H9 (cell line): ENCODE measurements around the gene ATP8B4. TPM values are rescaled to one million over a fixed set of nuclear protein-coding genes. Genes with fewer than 3 reads are reported as not detected.

ENCODE experiments used
- DNase-seq: peaks from one replicate; pipeline ENCODE4 v3.0.0-alpha.2; 2017
- H2AFZ ChIP-seq: one replicate; pipeline ENCODE4 v1.6.1; 2013; ENCODE audit warnings: mild to moderate bottlenecking, low read length, control low read depth, moderate library complexity
- H2AK5ac ChIP-seq: 2 replicates; pipeline ENCODE4 v1.6.1; 2013; ENCODE audit warnings: low read length, control low read depth, mixed read lengths; ENCODE audit not compliant: insufficient read length
- H2BK120ac ChIP-seq: one replicate; pipeline ENCODE4 v1.6.1; 2013; ENCODE audit warnings: low read depth, mild to moderate bottlenecking, low read length, control low read depth, inconsistent platforms; ENCODE audit not compliant: poor library complexity, severe bottlenecking
- H2BK12ac ChIP-seq: 2 replicates; pipeline ENCODE4 v1.6.1; 2013; ENCODE audit warnings: low read length, control low read depth, mixed read lengths, low read depth; ENCODE audit not compliant: insufficient read length
- H2BK15ac ChIP-seq: 2 replicates; pipeline ENCODE4 v1.6.1; 2013; ENCODE audit warnings: low read depth, low read length, control low read depth
- H2BK20ac ChIP-seq: one replicate; pipeline ENCODE4 v1.6.1; 2013; ENCODE audit warnings: low read depth, mild to moderate bottlenecking, low read length, control low read depth, inconsistent platforms; ENCODE audit not compliant: poor library complexity, severe bottlenecking
- H2BK5ac ChIP-seq: 2 replicates; pipeline ENCODE4 v1.6.1; 2013; ENCODE audit warnings: low read length, control low read depth, mixed read lengths; ENCODE audit not compliant: insufficient read length
- H3K14ac ChIP-seq: 2 replicates; pipeline ENCODE4 v1.6.1; 2013; ENCODE audit warnings: low read length, control low read depth; ENCODE audit not compliant: insufficient read depth
- H3K18ac ChIP-seq: 2 replicates; pipeline ENCODE4 v1.6.1; 2013; ENCODE audit warnings: low read depth, mild to moderate bottlenecking, mixed read lengths, low read length, control low read depth; ENCODE audit not compliant: insufficient read length
- H3K23ac ChIP-seq: 2 replicates; pipeline ENCODE4 v1.6.1; 2013; ENCODE audit warnings: low read length, control low read depth, mixed read lengths, low read depth; ENCODE audit not compliant: insufficient read length
- H3K23me2 ChIP-seq: 2 replicates; pipeline ENCODE4 v1.6.1; 2013; ENCODE audit warnings: low read depth, mild to moderate bottlenecking, mixed read lengths, low read length, control low read depth; ENCODE audit not compliant: insufficient read length, poor library complexity, severe bottlenecking
- H3K27ac ChIP-seq: 2 replicates; pipeline ENCODE4 v1.5.1; 2013; ENCODE audit warnings: low read length, control low read depth, mixed read lengths, low read depth; ENCODE audit not compliant: insufficient read length
- H3K27me3 ChIP-seq: 2 replicates; pipeline ENCODE4 v1.6.1; 2013; ENCODE audit warnings: low read length, control low read depth, inconsistent platforms; ENCODE audit not compliant: insufficient read depth
- H3K4ac ChIP-seq: 2 replicates; pipeline ENCODE4 v1.6.1; 2013; ENCODE audit warnings: low read depth, mild to moderate bottlenecking, control low read depth, inconsistent platforms, low read length, moderate library complexity
- H3K4me1 ChIP-seq: 2 replicates; pipeline ENCODE4 v1.6.1; 2013; ENCODE audit warnings: low read length, control low read depth, inconsistent platforms; ENCODE audit not compliant: insufficient read depth
- H3K4me2 ChIP-seq: 2 replicates; pipeline ENCODE4 v1.6.1; 2013; ENCODE audit warnings: low read length, control low read depth, mixed read lengths; ENCODE audit not compliant: insufficient read length, insufficient read depth
- H3K56ac ChIP-seq: 2 replicates; pipeline ENCODE4 v1.6.1; 2013; ENCODE audit warnings: low read depth, mild to moderate bottlenecking, mixed read lengths, low read length, control low read depth; ENCODE audit not compliant: insufficient read length
- H3K79me1 ChIP-seq: 2 replicates; pipeline ENCODE4 v1.6.1; 2013; ENCODE audit warnings: low read depth, mild to moderate bottlenecking, moderate library complexity, low read length, control low read depth, inconsistent platforms; ENCODE audit not compliant: insufficient read depth, poor library complexity, severe bottlenecking
- H3K79me2 ChIP-seq: 2 replicates; pipeline ENCODE4 v1.6.1; 2013; ENCODE audit warnings: low read length, control low read depth, inconsistent platforms; ENCODE audit not compliant: insufficient read depth
- H3K9ac ChIP-seq: 2 replicates; pipeline ENCODE4 v1.6.1; 2013; ENCODE audit warnings: low read length, control low read depth, mixed read lengths; ENCODE audit not compliant: insufficient read length; ENCODE audit errors: extremely low read depth
- H3K9me3 ChIP-seq: one replicate; pipeline ENCODE4 v1.6.1; 2013; ENCODE audit warnings: low read depth, low read length, inconsistent platforms; ENCODE audit not compliant: control insufficient read depth
- H3T11ph ChIP-seq: one replicate; pipeline ENCODE4 v1.6.1; 2013; ENCODE audit warnings: mild to moderate bottlenecking, low read length, control low read depth, inconsistent platforms
- H4K20me1 ChIP-seq: one replicate; pipeline ENCODE4 v1.6.1; 2013; ENCODE audit not compliant: control insufficient read depth, insufficient read length, insufficient read depth
- H4K5ac ChIP-seq: 2 replicates; pipeline ENCODE4 v1.6.1; 2013; ENCODE audit warnings: low read depth, mild to moderate bottlenecking, mixed read lengths, low read length, control low read depth; ENCODE audit not compliant: insufficient read length
- H4K8ac ChIP-seq: replicated peaks from 2 replicates; pipeline ENCODE4 v1.6.1; 2013; ENCODE audit warnings: low read length, control low read depth, mixed read lengths, low read depth; ENCODE audit not compliant: insufficient read length
- H4K91ac ChIP-seq: 2 replicates; pipeline ENCODE4 v1.6.1; 2013; ENCODE audit warnings: low read depth, mild to moderate bottlenecking, moderate library complexity, mixed read lengths, low read length, control low read depth; ENCODE audit not compliant: insufficient read length
- H3K27ac Mint-ChIP-seq, 3 experiments: 2 replicates in 2 of 3; 3 replicates in 1 of 3; pipeline ENCODE4 v1.8.0; 2020 to 2021; ENCODE audit warnings: mixed read lengths in 3 of 3, mild to moderate bottlenecking in 1 of 3, moderate library complexity in 1 of 3
- H3K27me3 Mint-ChIP-seq: 2 replicates; pipeline ENCODE4 v1.8.0; 2021; ENCODE audit warnings: low read depth, mild to moderate bottlenecking, moderate library complexity, mixed read lengths
- H3K36me3 Mint-ChIP-seq, 3 experiments: 2 replicates in 2 of 3; 3 replicates in 1 of 3; pipeline ENCODE4 v1.8.0; 2020 to 2021; ENCODE audit warnings: low read depth in 3 of 3, mixed read lengths in 3 of 3; ENCODE audit not compliant: insufficient read depth in 1 of 3
- H3K4me1 Mint-ChIP-seq, 2 experiments: 2 replicates each; pipeline ENCODE4 v1.8.0; 2020; ENCODE audit warnings: mixed read lengths in 2 of 2
- H3K4me3 Mint-ChIP-seq, 2 experiments: 2 replicates in 1 of 2; 3 replicates in 1 of 2; pipeline ENCODE4 v1.8.0; 2020 to 2021; ENCODE audit warnings: mild to moderate bottlenecking in 2 of 2, mixed read lengths in 2 of 2, moderate library complexity in 1 of 2
- H3K9me3 Mint-ChIP-seq, 2 experiments: 2 replicates in 1 of 2; 3 replicates in 1 of 2; pipeline ENCODE4 v1.8.0; 2020; ENCODE audit warnings: mild to moderate bottlenecking in 2 of 2, mixed read lengths in 2 of 2, moderate library complexity in 1 of 2
- WGBS: extraction: QIAGEN DNeasy Blood & Tissue Kit; methylation state at CpG from one replicate; pipeline ENCODE4 v1.1.7; 2013; ENCODE audit warnings: missing lambda C conversion rate, low lambda C conversion rate, mixed read lengths; ENCODE audit not compliant: insufficient read length; ENCODE audit errors: extremely low coverage; 5-methylcytosine and 5-hydroxymethylcytosine counted together
- total RNA-seq: library from RNA; stranded (reverse); gene quantifications from 2 replicates; pipeline ENCODE4 v1.2.1, GENCODE V29; 2021
- TF ChIP-seq, protein P1 (sequence below): fragments of 200-600 bp; sonication (generic); conservative IDR thresholded peaks from 3 replicates; pipeline ENCODE4 v1.8.0; 2021; ENCODE audit warnings: antibody characterized with exemption, mild to moderate bottlenecking

ATP8B4 gene
- total RNA-seq, 1 experiment from 2014 or later, result 0.52 TPM

DNA sequence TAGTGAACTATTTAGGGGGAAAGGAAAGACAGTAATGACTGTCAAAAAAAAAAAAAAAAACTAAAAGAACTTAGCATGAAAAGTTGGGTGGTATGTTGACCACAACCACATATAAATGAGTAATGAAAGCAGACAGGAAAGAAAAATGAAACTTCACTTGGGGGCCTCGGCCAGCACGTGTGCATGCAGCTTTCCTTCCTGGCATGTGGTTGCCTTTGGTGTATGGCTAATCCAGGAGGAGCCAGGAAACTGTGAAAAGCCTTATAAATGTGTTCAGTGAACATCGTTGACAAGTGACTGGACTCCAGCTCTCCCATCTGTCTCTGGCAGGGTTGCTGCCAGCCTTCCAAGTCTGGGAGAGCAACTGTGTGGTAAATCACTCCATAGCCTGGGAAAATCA is 303.1 kb downstream of the ATP8B4 start:
- H3K9me3 Mint-ChIP-seq, result no peaks in the 10 kb centered on the region
- no peak for DNase-seq
- H2AK5ac ChIP-seq, result no peak overlapping the region

More for the DNA sequence above, 303.1 kb downstream of the ATP8B4 start:
- no peak overlapping the region for H2BK15ac ChIP-seq
- no peak overlapping the region for H2BK5ac ChIP-seq
- no peak overlapping the region for H3K4ac ChIP-seq
- no peak overlapping the region for H3K23ac ChIP-seq
- no peaks in the 10 kb centered on the region for H3K79me1 ChIP-seq
- Mint-ChIP-seq H3K4me1 (no peaks in the 10 kb centered on the region), H3K4me3 (no peak overlapping the region), H3K27me3 (no peaks in the 10 kb centered on the region), H3K36me3 (no peaks in the 10 kb centered on the region), H3K27ac (no peak overlapping the region)
- H2BK12ac ChIP-seq, result no peak overlapping the region
- no peak overlapping the region for H2AFZ ChIP-seq
- H2BK20ac ChIP-seq, result no peak overlapping the region
- H3T11ph ChIP-seq, result no peak overlapping the region
- H3K4me2 ChIP-seq, result no peak overlapping the region
- no peaks in the 10 kb centered on the region for H4K20me1 ChIP-seq
- no peaks in the 10 kb centered on the region for H3K23me2 ChIP-seq
- H3K56ac ChIP-seq, result no peak overlapping the region
- H3K18ac ChIP-seq, result no peak overlapping the region
- H3K14ac ChIP-seq, result no peak overlapping the region
- H4K91ac ChIP-seq, result no peak overlapping the region
- H4K5ac ChIP-seq, result no peak overlapping the region
- no peaks in the 10 kb centered on the region for H3K79me2 ChIP-seq
- TF ChIP-seq, protein P1, sequence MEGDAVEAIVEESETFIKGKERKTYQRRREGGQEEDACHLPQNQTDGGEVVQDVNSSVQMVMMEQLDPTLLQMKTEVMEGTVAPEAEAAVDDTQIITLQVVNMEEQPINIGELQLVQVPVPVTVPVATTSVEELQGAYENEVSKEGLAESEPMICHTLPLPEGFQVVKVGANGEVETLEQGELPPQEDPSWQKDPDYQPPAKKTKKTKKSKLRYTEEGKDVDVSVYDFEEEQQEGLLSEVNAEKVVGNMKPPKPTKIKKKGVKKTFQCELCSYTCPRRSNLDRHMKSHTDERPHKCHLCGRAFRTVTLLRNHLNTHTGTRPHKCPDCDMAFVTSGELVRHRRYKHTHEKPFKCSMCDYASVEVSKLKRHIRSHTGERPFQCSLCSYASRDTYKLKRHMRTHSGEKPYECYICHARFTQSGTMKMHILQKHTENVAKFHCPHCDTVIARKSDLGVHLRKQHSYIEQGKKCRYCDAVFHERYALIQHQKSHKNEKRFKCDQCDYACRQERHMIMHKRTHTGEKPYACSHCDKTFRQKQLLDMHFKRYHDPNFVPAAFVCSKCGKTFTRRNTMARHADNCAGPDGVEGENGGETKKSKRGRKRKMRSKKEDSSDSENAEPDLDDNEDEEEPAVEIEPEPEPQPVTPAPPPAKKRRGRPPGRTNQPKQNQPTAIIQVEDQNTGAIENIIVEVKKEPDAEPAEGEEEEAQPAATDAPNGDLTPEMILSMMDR, result no peak
- no CpG with 5 or more reads among the region's 3 CpGs for WGBS
- no peak overlapping the region for H2BK120ac ChIP-seq
- H4K8ac ChIP-seq, result no peak overlapping the region
- no peak overlapping the region for H3K27ac ChIP-seq
- H3K9me3 ChIP-seq, result no peaks in the 10 kb centered on the region
- H3K9ac ChIP-seq, result no peak overlapping the region
- H3K27me3 ChIP-seq, result no peaks in the 10 kb centered on the region
- H3K4me1 ChIP-seq, result no peaks in the 10 kb centered on the region
